ENCODE measurements around the gene ORAI3.

The ORAI3 gene

GRCh38 chr16:30923554-30924075 lies 25.3 kb upstream of the ORAI3 start, which contains the start of gene FBXL19:
Gene FBXL19, plus strand, starts transcription at chr16:30923572. Its CDS starts 2,183 bp downstream, at chr16:30925755.
- no peak for DNase-seq (ENCODE audit: extremely low read depth, low read depth)
- H3K4me3 ChIP-seq (replicated peaks; ENCODE audit: low read depth, low read length) = peak within 1 kb of the TSS; percentile 76
- TF ChIP-seq, protein P1, sequence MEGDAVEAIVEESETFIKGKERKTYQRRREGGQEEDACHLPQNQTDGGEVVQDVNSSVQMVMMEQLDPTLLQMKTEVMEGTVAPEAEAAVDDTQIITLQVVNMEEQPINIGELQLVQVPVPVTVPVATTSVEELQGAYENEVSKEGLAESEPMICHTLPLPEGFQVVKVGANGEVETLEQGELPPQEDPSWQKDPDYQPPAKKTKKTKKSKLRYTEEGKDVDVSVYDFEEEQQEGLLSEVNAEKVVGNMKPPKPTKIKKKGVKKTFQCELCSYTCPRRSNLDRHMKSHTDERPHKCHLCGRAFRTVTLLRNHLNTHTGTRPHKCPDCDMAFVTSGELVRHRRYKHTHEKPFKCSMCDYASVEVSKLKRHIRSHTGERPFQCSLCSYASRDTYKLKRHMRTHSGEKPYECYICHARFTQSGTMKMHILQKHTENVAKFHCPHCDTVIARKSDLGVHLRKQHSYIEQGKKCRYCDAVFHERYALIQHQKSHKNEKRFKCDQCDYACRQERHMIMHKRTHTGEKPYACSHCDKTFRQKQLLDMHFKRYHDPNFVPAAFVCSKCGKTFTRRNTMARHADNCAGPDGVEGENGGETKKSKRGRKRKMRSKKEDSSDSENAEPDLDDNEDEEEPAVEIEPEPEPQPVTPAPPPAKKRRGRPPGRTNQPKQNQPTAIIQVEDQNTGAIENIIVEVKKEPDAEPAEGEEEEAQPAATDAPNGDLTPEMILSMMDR (IDR thresholded peaks at IDR 0.05; ENCODE audit: low read depth, low read length, missing control alignments) = no peak

- TF ChIP-seq, protein P1 (IDR thresholded peaks at IDR 0.05; ENCODE audit: low read depth, low read length, missing control alignments) = no peak
- peak overlapping the region; percentile 76 for H3K4me3 ChIP-seq (replicated peaks; ENCODE audit: low read depth, low read length)
- no peak for DNase-seq (ENCODE audit: extremely low read depth, low read depth)
These were observed 24.6 kb upstream of the ORAI3 start for GRCh38 chr16:30924076-30924912.

DNA sequence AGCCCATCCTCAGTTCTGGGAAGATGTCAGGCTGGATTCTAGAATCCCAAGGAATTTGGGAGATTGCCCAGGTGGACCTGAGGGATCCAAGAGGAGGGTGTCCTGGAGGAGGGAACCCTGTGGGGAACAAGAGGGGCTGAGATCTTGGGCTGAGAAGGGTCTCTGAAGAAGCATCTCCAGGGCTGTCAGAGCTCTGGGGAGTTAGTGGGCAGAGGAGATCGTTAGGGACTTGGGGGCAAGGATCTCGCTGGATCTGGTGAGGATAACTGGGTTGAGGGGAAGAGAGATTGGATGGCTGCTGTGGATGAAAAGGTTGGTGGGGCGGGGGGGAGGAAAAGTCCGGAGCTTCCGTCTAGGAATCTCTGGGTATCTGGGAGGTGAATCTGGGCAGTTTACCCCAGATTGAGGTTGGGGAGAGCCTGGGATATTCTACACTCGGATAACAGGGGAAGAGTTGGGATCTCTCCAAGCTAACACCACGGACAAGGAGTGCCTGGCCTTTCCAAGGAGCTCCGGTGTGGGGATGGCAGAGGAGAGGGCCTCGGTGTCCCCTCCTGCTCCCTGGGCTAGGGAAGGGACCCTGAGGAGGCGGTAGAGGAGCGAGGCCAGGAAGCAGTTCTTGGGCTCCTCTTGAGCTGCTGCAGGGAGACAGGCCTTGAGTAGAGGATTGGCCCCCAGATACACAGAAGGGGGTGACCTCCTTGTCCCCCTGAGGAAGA lies 23.8 kb upstream of the ORAI3 start:
- TF ChIP-seq, protein P1 (IDR thresholded peaks at IDR 0.05; ENCODE audit: low read depth, low read length, missing control alignments) = no peak
- no peak for DNase-seq (ENCODE audit: extremely low read depth, low read depth)
- peak overlapping the region; percentile 76 for H3K4me3 ChIP-seq (replicated peaks; ENCODE audit: low read depth, low read length)

DNA sequence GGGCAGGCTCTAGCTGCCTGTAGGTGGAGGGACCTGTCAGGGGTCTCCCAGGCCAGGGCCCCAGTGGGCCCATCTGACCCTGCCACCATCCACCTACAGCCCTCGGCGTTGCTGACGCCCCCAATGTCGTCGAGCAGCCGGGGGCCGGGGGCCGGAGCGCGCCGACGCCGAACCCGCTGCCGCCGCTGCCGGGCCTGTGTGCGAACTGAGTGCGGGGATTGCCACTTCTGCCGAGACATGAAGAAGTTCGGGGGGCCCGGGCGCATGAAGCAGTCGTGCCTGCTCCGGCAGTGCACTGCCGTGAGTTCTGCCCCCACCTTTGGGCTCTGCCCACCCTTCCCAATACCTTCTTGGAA lies 23.3 kb upstream of the ORAI3 start:
- H3K4me3 ChIP-seq (replicated peaks; ENCODE audit: low read depth, low read length) = peak overlapping the region; percentile 76
- TF ChIP-seq, protein P1 (IDR thresholded peaks at IDR 0.05; ENCODE audit: low read depth, low read length, missing control alignments) = no peak
- no peak for DNase-seq (ENCODE audit: extremely low read depth, low read depth)

- TF ChIP-seq, protein P1 (IDR thresholded peaks at IDR 0.05; ENCODE audit: low read depth, low read length, missing control alignments) = no peak
- no peak for DNase-seq (ENCODE audit: extremely low read depth, low read depth)
- no peak overlapping the region for H3K4me3 ChIP-seq (replicated peaks; ENCODE audit: low read depth, low read length)
These were observed 22.7 kb upstream of the ORAI3 start for GRCh38 chr16:30925995-30926811.
